Liver (tissue), 9 donors: ENCODE measurements around the gene LPAR3. TPM values are rescaled to one million over a fixed set of nuclear protein-coding genes. Genes with fewer than 3 reads are reported as not detected.

Experiments used
- DNase-seq: peaks from one replicate; pipeline ENCODE4 v3.0.0-alpha.2; 2017; ENCODE audit warnings: low spot score
- H3K27ac ChIP-seq, 2 donors: one replicate each; pipeline ENCODE4 v1.7.0; 2013; ENCODE audit warnings: inconsistent platforms in 2 of 2, low read length in 2 of 2, control low read depth in 1 of 2, low read depth in 1 of 2, mild to moderate bottlenecking in 1 of 2
- H3K27me3 ChIP-seq, 4 donors: one replicate each; pipeline versions ENCODE4 v1.6.1 to v1.7.0; 2013; ENCODE audit warnings: low read length in 3 of 4, inconsistent platforms in 1 of 4, mild to moderate bottlenecking in 1 of 4, moderate library complexity in 1 of 4; ENCODE audit not compliant: control insufficient read depth in 4 of 4, insufficient read depth in 4 of 4
- H3K36me3 ChIP-seq, 4 donors: one replicate each; pipeline versions ENCODE4 v1.6.1 to v1.7.0; 2013; ENCODE audit warnings: low read length in 3 of 4, mild to moderate bottlenecking in 3 of 4, low read depth in 1 of 4, moderate library complexity in 1 of 4; ENCODE audit not compliant: control insufficient read depth in 4 of 4, insufficient read depth in 3 of 4
- H3K4me1 ChIP-seq, 4 donors: one replicate each; pipeline versions ENCODE4 v1.6.1 to v1.7.0; 2013; ENCODE audit warnings: low read length in 3 of 4, mild to moderate bottlenecking in 3 of 4, moderate library complexity in 1 of 4; ENCODE audit not compliant: control insufficient read depth in 4 of 4, insufficient read depth in 4 of 4
- H3K4me3 ChIP-seq, 3 donors: one replicate each; pipeline versions ENCODE4 v1.6.1 to v1.7.0; 2013; ENCODE audit warnings: low read length in 3 of 3, control low read depth in 1 of 3, low read depth in 1 of 3, mild to moderate bottlenecking in 1 of 3
- H3K9ac ChIP-seq, 2 donors: one replicate each; pipeline ENCODE4 v1.7.0; 2013; ENCODE audit warnings: low read length in 2 of 2, mild to moderate bottlenecking in 2 of 2, moderate library complexity in 2 of 2, control low read depth in 1 of 2, low read depth in 1 of 2
- H3K9me3 ChIP-seq, 4 donors: one replicate each; pipeline versions ENCODE4 v1.6.1 to v1.7.0; 2013; ENCODE audit warnings: low read length in 3 of 4; ENCODE audit not compliant: control insufficient read depth in 4 of 4
- CTCF ChIP-seq: fragments of 150-350 bp; IDR thresholded peaks from 2 replicates; pipeline ENCODE4 v1.5.1; 2017; ENCODE audit warnings: improper control_type of control experiment, low read depth, low read length; ENCODE audit not compliant: missing input control
- EGR1 ChIP-seq, 2 donors: IDR thresholded peaks; 2 replicates each; pipeline ENCODE4 v1.6.1; 2016 to 2018; ENCODE audit warnings: antibody characterized with exemption in 2 of 2, low read depth in 2 of 2
- FOXA1 ChIP-seq: IDR thresholded peaks from 2 replicates; pipeline ENCODE4 v1.6.1; 2016; ENCODE audit warnings: antibody characterized with exemption
- FOXA2 ChIP-seq: IDR thresholded peaks from 2 replicates; pipeline ENCODE4 v1.6.1; 2016; ENCODE audit warnings: antibody characterized with exemption
- GABPA ChIP-seq, 2 donors: IDR thresholded peaks in 1 of 2; conservative IDR thresholded peaks in 1 of 2; 2 replicates each; pipeline ENCODE4 v1.6.1; 2016; ENCODE audit warnings: antibody characterized with exemption in 2 of 2, mild to moderate bottlenecking in 1 of 2, moderate library complexity in 1 of 2
- HNF4G ChIP-seq: IDR thresholded peaks from 2 replicates; pipeline ENCODE4 v1.6.1; 2016; ENCODE audit warnings: antibody characterized with exemption
- JUND ChIP-seq, 2 donors: IDR thresholded peaks; 2 replicates each; pipeline ENCODE4 v1.6.1; 2016; ENCODE audit warnings: antibody characterized with exemption in 2 of 2
- MAX ChIP-seq: IDR thresholded peaks from 2 replicates; pipeline ENCODE4 v1.6.1; 2016; ENCODE audit warnings: antibody characterized with exemption
- NR2F2 ChIP-seq: IDR thresholded peaks from 2 replicates; pipeline ENCODE4 v1.6.1; 2016; ENCODE audit warnings: antibody characterized with exemption
- RAD21 ChIP-seq, 2 donors: IDR thresholded peaks; 2 replicates each; pipeline ENCODE4 v1.6.1; 2016; ENCODE audit warnings: antibody characterized with exemption in 2 of 2, mild to moderate bottlenecking in 2 of 2
- RXRA ChIP-seq, 2 donors: IDR thresholded peaks; 2 replicates each; pipeline ENCODE4 v1.6.1; 2017 to 2018; ENCODE audit warnings: antibody characterized with exemption in 2 of 2, mild to moderate bottlenecking in 1 of 2
- SP1 ChIP-seq: IDR thresholded peaks from 2 replicates; pipeline ENCODE4 v1.6.1; 2018; ENCODE audit warnings: antibody characterized with exemption, mild to moderate bottlenecking
- TAF1 ChIP-seq: conservative IDR thresholded peaks from 2 replicates; pipeline ENCODE4 v1.6.1; 2016; ENCODE audit warnings: antibody characterized with exemption, mild to moderate bottlenecking
- YY1 ChIP-seq: IDR thresholded peaks from 2 replicates; pipeline ENCODE4 v1.6.1; 2016; ENCODE audit warnings: antibody characterized with exemption, mild to moderate bottlenecking
- ZBTB33 ChIP-seq: IDR thresholded peaks from 2 replicates; pipeline ENCODE4 v1.6.1; 2016; ENCODE audit warnings: antibody characterized with exemption
- WGBS: extraction: QIAGEN DNeasy Blood & Tissue Kit; methylation state at CpG from one replicate; pipeline ENCODE4 v1.1.7; 2013; 5-methylcytosine and 5-hydroxymethylcytosine counted together
- polyA plus RNA-seq, 2 donors: library from polyadenylated mRNA; stranded (reverse) in 1 of 2; unstranded in 1 of 2; fragments of 200-250 nt in 1 of 2; fragments of >200 nt in 1 of 2; fragmentation: Nextera tagmentation in 1 of 2; extraction: Ambion mirVana in 1 of 2; gene quantifications; one replicate each; pipeline versions ENCODE4 v1.2.1 to v1.2.3, GENCODE V29; 2013 to 2015
- total RNA-seq, 2 donors: library from RNA; depleted of rRNA; stranded (reverse); fragments of >200 nt; gene quantifications; one replicate each; pipeline ENCODE4 v1.2.3, GENCODE V29; 2014
- TF ChIP-seq, protein P1 (sequence below): IDR thresholded peaks from 2 replicates; pipeline ENCODE4 v1.6.1; 2016; ENCODE audit warnings: antibody characterized with exemption
- donor health status: healthy.
- donor health status: healthy.
- donor health status: healthy.
- donor health status: healthy.
- donor health status: healthy.

The LPAR3 gene
- total and polyA plus RNA-seq, 4 donors = 0.56 TPM; not detected in 3

DNA sequence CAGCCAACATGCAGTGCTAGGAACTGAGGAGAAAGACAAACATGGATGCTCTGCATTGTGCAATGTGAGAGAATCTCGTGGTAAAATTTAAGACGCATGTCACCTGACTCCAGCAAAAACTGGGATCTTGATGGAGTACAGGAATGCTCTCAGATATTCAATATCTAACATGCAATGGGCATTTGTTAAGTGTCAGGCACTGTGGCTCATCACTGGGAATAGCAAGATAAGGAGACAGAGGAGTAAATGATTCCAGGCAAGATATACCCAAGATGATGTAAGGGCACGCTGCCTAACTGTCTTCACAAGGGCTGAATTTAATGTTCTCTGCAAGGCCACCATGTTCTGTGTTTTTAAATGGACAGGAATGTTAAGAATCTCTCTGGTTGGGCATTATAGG is 67.8 kb downstream of the LPAR3 start:
- TF ChIP-seq EGR1 (IDR thresholded peaks at IDR 0.05; ENCODE audit: low read depth in 2 of 2) = no peak
- no peak for TF ChIP-seq FOXA2
- TF ChIP-seq, protein P1, sequence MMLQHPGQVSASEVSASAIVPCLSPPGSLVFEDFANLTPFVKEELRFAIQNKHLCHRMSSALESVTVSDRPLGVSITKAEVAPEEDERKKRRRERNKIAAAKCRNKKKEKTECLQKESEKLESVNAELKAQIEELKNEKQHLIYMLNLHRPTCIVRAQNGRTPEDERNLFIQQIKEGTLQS = no peak
- no peak for TF ChIP-seq MAX
- no peak for TF ChIP-seq FOXA1
- TF ChIP-seq CTCF = no peak
- TF ChIP-seq RAD21 (IDR thresholded peaks at IDR 0.05) = no peak
- TF ChIP-seq NR2F2 = no peak
- TF ChIP-seq JUND (IDR thresholded peaks at IDR 0.05) = no peak
- no peak for TF ChIP-seq ZBTB33
- TF ChIP-seq HNF4G = no peak
- TF ChIP-seq SP1 = no peak
- no peaks in the 10 kb centered on the region for H3K4me1 ChIP-seq
- H3K9me3 ChIP-seq = no peaks in the 10 kb centered on the region
- no peak overlapping the region for H3K9ac ChIP-seq
- H3K27ac ChIP-seq = no peak overlapping the region
- DNase-seq = no peak
- H3K36me3 ChIP-seq = no peaks in the 10 kb centered on the region
- no peak overlapping the region for H3K4me3 ChIP-seq
- 73% methylated on average over 3 of the region's 3 CpGs for WGBS
- no peaks in the 10 kb centered on the region for H3K27me3 ChIP-seq

DNA sequence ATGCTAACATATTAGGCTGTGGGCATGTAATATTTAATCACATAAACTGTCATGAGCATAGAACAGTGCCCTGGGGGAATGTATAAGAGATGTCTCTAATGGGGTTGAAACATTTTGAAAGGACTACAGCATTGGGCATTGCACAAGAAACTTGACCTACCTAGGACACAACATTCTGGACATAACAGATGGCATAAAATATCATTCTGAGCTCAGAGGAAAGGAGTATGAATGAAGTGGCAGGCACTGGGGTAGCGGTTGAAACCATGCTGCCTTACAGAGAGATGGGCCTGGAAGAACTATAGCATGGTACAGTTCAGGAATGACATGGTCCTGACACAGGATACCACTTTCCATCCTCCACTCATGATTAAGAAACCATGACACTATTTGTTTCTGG is 69.0 kb downstream of the LPAR3 start:
- no peak for DNase-seq
- no peak overlapping the region for H3K27ac ChIP-seq
- no peaks in the 10 kb centered on the region for H3K4me1 ChIP-seq
- no peaks in the 10 kb centered on the region for H3K9me3 ChIP-seq
- 95% methylated on average over 1 of the region's 1 CpG for WGBS
- no peak for TF ChIP-seq JUND (IDR thresholded peaks at IDR 0.05)
- no peak for TF ChIP-seq YY1
- TF ChIP-seq EGR1 (IDR thresholded peaks at IDR 0.05; ENCODE audit: low read depth in 2 of 2) = no peak
- no peak for TF ChIP-seq GABPA (IDR thresholded peaks at IDR 0.05 in 1 of 2, conservative IDR thresholded peaks at IDR 0.05 in 1 of 2)
- TF ChIP-seq NR2F2 = no peak
- no peak for TF ChIP-seq TAF1
- no peak for TF ChIP-seq RXRA (IDR thresholded peaks at IDR 0.05)
- no peak for TF ChIP-seq ZBTB33
- TF ChIP-seq, protein P1 = no peak
- no peak overlapping the region for H3K9ac ChIP-seq
- H3K27me3 ChIP-seq = no peaks in the 10 kb centered on the region
- H3K4me3 ChIP-seq = no peak overlapping the region
- H3K36me3 ChIP-seq = no peaks in the 10 kb centered on the region
